Brain microvascular endothelial cell (primary cell): ENCODE results near the gene LCORL.

Source experiments
- DNase-seq: peaks from one replicate; pipeline ENCODE4 v3.0.0-alpha.2; 2020
- H3K27ac ChIP-seq: fragments of 250-450 bp; sonication (Bioruptor Pico); 2 replicates; pipeline ENCODE4 v1.5.1; 2020; ENCODE audit warnings: mild to moderate bottlenecking, moderate library complexity
- H3K27me3 ChIP-seq: fragments of 250-450 bp; sonication (Bioruptor Pico); replicated peaks from 2 replicates; pipeline ENCODE4 v1.5.1; 2020; ENCODE audit warnings: mild to moderate bottlenecking
- H3K36me3 ChIP-seq: fragments of 250-450 bp; sonication (Bioruptor Pico); replicated peaks from 2 replicates; pipeline ENCODE4 v1.5.1; 2020; ENCODE audit warnings: mild to moderate bottlenecking
- H3K4me3 ChIP-seq: 2 replicates; pipeline ENCODE4 v1.5.1; 2011; ENCODE audit warnings: low read depth, mild to moderate bottlenecking, control low read depth, low read length, moderate library complexity
- CTCF ChIP-seq: IDR thresholded peaks from 2 replicates; pipeline ENCODE4 v1.5.1; 2011; ENCODE audit warnings: low read depth, mild to moderate bottlenecking, moderate library complexity, low read length, control low read depth, inconsistent platforms; ENCODE audit errors: missing control alignments
- in situ Hi-C: cut with HindIII; loops from 2 replicates; pipeline ENCODE4 v1.10.0; 2017; ENCODE audit warnings: low sequenced_read_pairs, low pct_ligation_motif_present

LCORL gene

DNA sequence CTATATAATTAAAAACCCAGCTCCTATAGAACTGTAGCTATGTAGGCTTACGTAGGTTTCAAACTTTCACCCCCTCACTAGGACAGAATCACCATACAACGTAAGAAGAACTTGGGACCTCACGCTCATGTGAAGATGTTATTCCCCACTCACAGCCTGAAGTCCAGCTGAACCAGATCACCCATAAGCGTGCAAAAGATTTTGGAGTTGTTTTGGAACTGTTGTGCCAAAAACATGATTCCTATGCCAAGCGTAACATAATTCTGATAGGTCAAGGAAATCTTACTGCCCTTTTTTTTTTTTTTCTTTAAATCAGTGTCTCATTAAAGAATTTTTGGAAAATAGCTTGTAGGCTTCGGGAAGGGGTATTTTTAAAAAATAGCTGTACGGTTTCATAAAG, 57.0 kb downstream of the LCORL start:
- DNase-seq = no peak
- H3K27ac ChIP-seq = no peak overlapping the region
- TF ChIP-seq CTCF = no peak
- no peaks in the 10 kb centered on the region for H3K27me3 ChIP-seq
- in situ Hi-C loops = no loop called here
- no peak overlapping the region for H3K4me3 ChIP-seq
- no peaks in the 10 kb centered on the region for H3K36me3 ChIP-seq

GRCh38 chr4:17962171-17962570, 59.4 kb downstream of the LCORL start:
- in situ Hi-C loops = no loop called here
- DNase-seq = no peak
- no peak overlapping the region for H3K27ac ChIP-seq
- no peaks in the 10 kb centered on the region for H3K36me3 ChIP-seq
- H3K27me3 ChIP-seq = no peaks in the 10 kb centered on the region
- no peak for TF ChIP-seq CTCF
- no peak overlapping the region for H3K4me3 ChIP-seq

DNA sequence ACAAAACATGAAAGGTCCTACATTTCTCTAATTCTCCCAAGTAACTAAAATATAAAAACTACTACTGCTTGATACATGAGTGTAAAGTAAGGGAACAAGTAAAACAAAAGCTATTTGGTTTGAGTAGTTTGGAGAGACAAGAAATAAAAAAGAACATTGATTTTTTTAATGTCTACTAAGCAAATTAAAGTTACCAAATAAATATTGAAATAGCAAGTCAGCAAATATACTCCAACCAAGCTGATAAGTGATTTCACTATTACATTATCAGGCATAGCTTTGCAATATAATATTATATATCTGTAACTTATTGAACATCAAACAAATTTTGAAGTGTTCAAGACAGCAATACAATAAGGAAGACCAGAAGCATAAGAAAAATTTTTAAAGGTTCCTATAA, 60.3 kb downstream of the LCORL start:
- H3K27ac ChIP-seq = no peak overlapping the region
- no peak for DNase-seq
- in situ Hi-C loops = no loop called here
- no peak for TF ChIP-seq CTCF
- H3K36me3 ChIP-seq = no peaks in the 10 kb centered on the region
- no peak overlapping the region for H3K4me3 ChIP-seq
- H3K27me3 ChIP-seq = no peaks in the 10 kb centered on the region

DNA sequence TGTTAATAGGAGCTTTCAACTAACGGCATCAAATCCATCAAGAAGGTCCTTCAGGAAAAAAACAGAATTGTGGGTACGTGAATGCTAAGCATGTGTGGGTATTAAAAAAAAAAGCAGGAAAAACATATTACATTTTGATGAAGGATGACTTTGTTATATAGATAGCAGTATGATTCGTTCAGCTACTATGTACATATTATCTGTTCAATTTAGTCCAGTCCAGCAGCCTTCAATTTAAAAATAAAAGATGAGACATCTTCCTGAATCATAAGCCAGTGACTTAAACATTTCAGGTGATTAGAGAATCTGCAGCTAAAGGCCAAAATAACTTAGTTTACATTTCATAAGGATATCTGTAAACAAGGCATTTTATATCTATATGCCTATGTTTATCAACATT, 63.4 kb downstream of the LCORL start:
- Histone ChIP-seq H3K27me3 (no peaks in the 10 kb centered on the region), H3K4me3 (no peak overlapping the region), H3K36me3 (no peaks in the 10 kb centered on the region), H3K27ac (no peak overlapping the region)
- in situ Hi-C loops = no loop called here
- DNase-seq = no peak
- no peak for TF ChIP-seq CTCF

GRCh38 chr4:17957688-17958087, 63.9 kb downstream of the LCORL start:
- Histone ChIP-seq H3K27ac (no peak overlapping the region), H3K36me3 (no peaks in the 10 kb centered on the region), H3K4me3 (no peak overlapping the region), H3K27me3 (no peaks in the 10 kb centered on the region)
- no peak for TF ChIP-seq CTCF
- in situ Hi-C loops = no loop called here
- DNase-seq = no peak

GRCh38 chr4:17956245-17956644, 65.3 kb downstream of the LCORL start:
- Histone ChIP-seq H3K27ac (no peak overlapping the region), H3K4me3 (no peak overlapping the region), H3K27me3 (no peaks in the 10 kb centered on the region), H3K36me3 (no peaks in the 10 kb centered on the region)
- no peak for DNase-seq
- in situ Hi-C loops = no loop called here
- TF ChIP-seq CTCF = no peak
